Mucosa of descending colon (tissue), 3 donors: ENCODE data around the gene HDAC4. TPM values are rescaled to one million over a fixed set of nuclear protein-coding genes. Genes with fewer than 3 reads are reported as not detected.
"Not testable (repeated sequence)": the region's sequence is repeated elsewhere in the genome, so short reads cannot be mapped to it uniquely, and the experiment has no call there.

Experiments
- ATAC-seq: fragments of 200-7000 bp; cut with Tn5 transposase; one replicate; pipeline ENCODE4 v1.9.1; 2020; ENCODE audit warnings: mild to moderate bottlenecking, moderate library complexity
- DNase-seq, 3 donors: peaks; one replicate each; pipeline ENCODE4 v3.0.0-alpha.2; 2020
- H3K36me3 ChIP-seq: fragments of 200-600 bp; one replicate; pipeline ENCODE4 v1.8.0; 2021; ENCODE audit warnings: low read depth, mild to moderate bottlenecking
- H3K4me1 ChIP-seq: fragments of 200-600 bp; one replicate; pipeline ENCODE4 v1.8.0; 2021; ENCODE audit warnings: low read depth, mild to moderate bottlenecking
- H3K4me3 ChIP-seq: fragments of 200-600 bp; one replicate; pipeline ENCODE4 v1.8.0; 2021; ENCODE audit warnings: mild to moderate bottlenecking
- H3K9me3 ChIP-seq: fragments of 200-600 bp; one replicate; pipeline ENCODE4 v1.8.0; 2021; ENCODE audit warnings: mild to moderate bottlenecking
- CTCF ChIP-seq: fragments of 200-600 bp; IDR thresholded peaks from one replicate; pipeline ENCODE4 v1.8.0; 2022; ENCODE audit warnings: antibody characterized with exemption, mild to moderate bottlenecking
- intact Hi-C, 2 donors: fragments of 100-400 bp; cut with DNase I in 1 of 2; cut with micrococcal nuclease in 1 of 2; formaldehyde crosslinking; loops; one replicate each; pipeline versions ENCODE4 v1.11.0 to v1.11.1; 2022; cut with DNase I, micrococcal nuclease
- total RNA-seq, 3 donors: library from RNA; stranded (reverse); fragmentation: NEBNext Ultra II Directional in 2 of 3; extraction: Animal tissue kit (Norgen Biotek cat#: 25700) in 2 of 3; gene quantifications; one replicate each; pipeline versions ENCODE4 v1.2.1 to v1.2.4, GENCODE V29; 2021 to 2023
- donor health status: DM: no; HTN: no; CAD: no; lungs with moderate emphysema.
- donor health status: DM: no; HTN: no; CAD: no.
- donor health status: DM: no; HTN: yes; CAD: no.

HDAC4 gene
- total RNA-seq, 3 donors from 2014 or later = 41.4 to 147 (median 44.0) TPM

GRCh38 chr2:239285071-239285931, 115.5 kb downstream of the HDAC4 start:
- peak; percentile 75 for ATAC-seq
- H3K4me3 ChIP-seq = no peak overlapping the region
- TF ChIP-seq CTCF = no peak
- intact Hi-C loops = no loop called here
- H3K9me3 ChIP-seq = no peaks in the 10 kb centered on the region
- peaks cover 22% of the 10 kb centered on the region for H3K4me1 ChIP-seq
- peak in 1 of 3 donors; percentile 60 for DNase-seq
- no peaks in the 10 kb centered on the region for H3K36me3 ChIP-seq

- intact Hi-C loops = no loop called here
- peak; percentile 26 for ATAC-seq
- Histone ChIP-seq H3K4me1 (peaks cover 23% of the 10 kb centered on the region), H3K36me3 (no peaks in the 10 kb centered on the region), H3K4me3 (no peak overlapping the region), H3K9me3 (no peaks in the 10 kb centered on the region)
- TF ChIP-seq CTCF = no peak
- DNase-seq = peak in 1 of 3 donors; percentile 35
Observed at GRCh38 chr2:239283961-239284795, 116.6 kb downstream of the HDAC4 start.

GRCh38 chr2:239283288-239283945, 117.4 kb downstream of the HDAC4 start:
- H3K36me3 ChIP-seq = no peaks in the 10 kb centered on the region
- ATAC-seq = no peak
- peak in 1 of 3 donors; percentile 25 for DNase-seq
- TF ChIP-seq CTCF = no peak
- peaks cover 23% of the 10 kb centered on the region for H3K4me1 ChIP-seq
- H3K9me3 ChIP-seq = no peaks in the 10 kb centered on the region
- H3K4me3 ChIP-seq = no peak overlapping the region
- intact Hi-C loops = no loop called here

GRCh38 chr2:239282448-239283287, 118.2 kb downstream of the HDAC4 start:
- ATAC-seq = no peak
- H3K4me3 ChIP-seq = no peak overlapping the region
- no peak for DNase-seq
- no peak for TF ChIP-seq CTCF
- intact Hi-C loops = no loop called here
- no peaks in the 10 kb centered on the region for H3K9me3 ChIP-seq
- H3K4me1 ChIP-seq = peaks cover 23% of the 10 kb centered on the region
- H3K36me3 ChIP-seq = no peaks in the 10 kb centered on the region

- H3K36me3 ChIP-seq, intact Hi-C loops, H3K4me3 ChIP-seq, ATAC-seq, H3K9me3 ChIP-seq: not testable (repeated sequence)
- H3K4me1 ChIP-seq = peaks cover 25% of the 10 kb centered on the region
- DNase-seq = peak in 2 of 3 donors; percentile 21 to 56
Observed at GRCh38 chr2:239280296-239281017, 120.4 kb downstream of the HDAC4 start.
